Uterus (tissue), 2 donors: ENCODE data around the gene CKMT2.

ENCODE experiments used
- POLR2A ChIP-seq, 2 donors: fragments of 450-650 bp; IDR thresholded peaks; one replicate each; pipeline ENCODE4 v1.6.1; 2016; ENCODE audit warnings: antibody characterized with exemption in 2 of 2, mild to moderate bottlenecking in 1 of 2, moderate library complexity in 1 of 2
- TF ChIP-seq, protein P1 (sequence below), 4 experiments: fragments of 200-600 bp in 2 of 4; fragments of 450-650 bp in 2 of 4; sonication (generic) in 2 of 4; IDR thresholded peaks; one replicate each; pipeline ENCODE4 v1.5.1; 2016 to 2019; ENCODE audit warnings: antibody characterized with exemption in 4 of 4, mild to moderate bottlenecking in 2 of 4, moderate library complexity in 1 of 4

DNA sequence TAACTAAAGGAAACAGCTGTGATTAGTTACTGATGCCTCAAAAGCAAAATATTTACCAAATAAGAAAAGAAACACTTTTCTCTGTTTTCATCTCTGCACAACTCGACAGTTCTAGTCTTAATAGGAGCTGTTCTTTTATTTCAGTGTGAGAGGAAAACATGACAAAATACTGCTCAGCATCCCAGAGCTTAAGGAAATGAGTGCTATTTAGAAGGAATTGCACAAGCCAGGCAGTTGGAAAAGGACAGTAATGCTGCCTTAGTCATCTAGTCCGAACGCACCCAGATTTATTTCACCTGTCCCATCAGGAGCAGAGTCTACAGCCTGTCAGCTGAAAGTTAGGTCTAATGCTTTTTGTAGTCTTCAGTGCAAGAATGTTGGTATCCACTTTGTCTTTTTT, 80.6 kb downstream of the CKMT2 start:
- TF ChIP-seq, protein P1, sequence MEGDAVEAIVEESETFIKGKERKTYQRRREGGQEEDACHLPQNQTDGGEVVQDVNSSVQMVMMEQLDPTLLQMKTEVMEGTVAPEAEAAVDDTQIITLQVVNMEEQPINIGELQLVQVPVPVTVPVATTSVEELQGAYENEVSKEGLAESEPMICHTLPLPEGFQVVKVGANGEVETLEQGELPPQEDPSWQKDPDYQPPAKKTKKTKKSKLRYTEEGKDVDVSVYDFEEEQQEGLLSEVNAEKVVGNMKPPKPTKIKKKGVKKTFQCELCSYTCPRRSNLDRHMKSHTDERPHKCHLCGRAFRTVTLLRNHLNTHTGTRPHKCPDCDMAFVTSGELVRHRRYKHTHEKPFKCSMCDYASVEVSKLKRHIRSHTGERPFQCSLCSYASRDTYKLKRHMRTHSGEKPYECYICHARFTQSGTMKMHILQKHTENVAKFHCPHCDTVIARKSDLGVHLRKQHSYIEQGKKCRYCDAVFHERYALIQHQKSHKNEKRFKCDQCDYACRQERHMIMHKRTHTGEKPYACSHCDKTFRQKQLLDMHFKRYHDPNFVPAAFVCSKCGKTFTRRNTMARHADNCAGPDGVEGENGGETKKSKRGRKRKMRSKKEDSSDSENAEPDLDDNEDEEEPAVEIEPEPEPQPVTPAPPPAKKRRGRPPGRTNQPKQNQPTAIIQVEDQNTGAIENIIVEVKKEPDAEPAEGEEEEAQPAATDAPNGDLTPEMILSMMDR (IDR thresholded peaks at IDR 0.05) = no peak
- TF ChIP-seq POLR2A (IDR thresholded peaks at IDR 0.05) = no peak
